Muscle of arm (tissue), 12 donors: ENCODE measurements around the gene DOLPP1. TPM values are rescaled to one million over a fixed set of nuclear protein-coding genes. Genes with fewer than 3 reads are reported as not detected.

Source experiments
- DNase-seq: peaks from one replicate; pipeline ENCODE4 v3.0.0-alpha.2; 2013
- polyA plus RNA-seq, 12 donors: library from polyadenylated mRNA; unstranded; fragments of 120-200 nt; gene quantifications; one replicate each; pipeline ENCODE4 v1.2.1, GENCODE V29; 2013; ENCODE audit not compliant: insufficient read length in 12 of 12

DOLPP1 gene
- polyA plus RNA-seq, 12 donors: 7.8 to 16.3 (median 10.1) TPM; not detected in 1

DNA sequence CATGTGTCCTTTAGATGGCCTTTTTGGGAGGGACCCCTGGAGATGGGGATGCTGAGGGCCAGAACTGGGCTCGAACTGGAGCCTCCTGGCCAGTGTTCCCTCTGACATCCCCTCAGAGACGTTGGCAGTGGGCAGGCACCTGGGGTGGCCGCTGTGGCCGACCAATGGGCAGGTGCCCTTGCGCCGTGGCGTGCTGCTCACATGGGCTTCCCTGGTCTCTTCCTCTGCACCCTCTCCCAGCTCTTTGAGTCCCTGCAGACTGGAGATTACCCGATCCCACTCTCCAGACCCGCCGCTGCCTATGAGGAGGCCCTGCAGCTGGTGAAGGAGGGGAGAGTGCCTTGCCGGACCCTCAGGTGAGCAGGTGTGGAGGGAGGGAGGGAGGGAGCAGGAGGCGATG, 19.9 kb upstream of the DOLPP1 start:
- DNase-seq: no peak

DNA sequence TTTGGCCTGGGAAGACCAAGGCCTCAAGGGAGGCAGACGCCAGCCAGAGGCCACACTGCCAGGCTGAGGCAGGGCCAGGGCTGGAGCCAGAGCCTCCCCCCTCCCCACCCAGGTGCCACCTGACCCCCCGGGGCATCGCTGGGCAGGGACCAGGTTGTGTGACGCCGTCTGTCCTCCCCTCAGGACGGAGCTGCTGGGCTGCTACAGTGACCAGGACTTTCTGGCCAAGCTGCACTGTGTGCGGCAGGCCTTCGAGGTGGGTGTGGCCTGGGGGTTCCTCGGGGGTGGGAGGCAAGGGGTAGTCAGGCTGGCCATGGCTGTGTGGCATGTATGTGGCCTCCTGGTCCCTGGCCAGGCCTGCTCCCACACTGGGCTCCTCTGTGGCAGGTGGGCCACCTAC, 17.9 kb upstream of the DOLPP1 start:
- no peak for DNase-seq

DNA sequence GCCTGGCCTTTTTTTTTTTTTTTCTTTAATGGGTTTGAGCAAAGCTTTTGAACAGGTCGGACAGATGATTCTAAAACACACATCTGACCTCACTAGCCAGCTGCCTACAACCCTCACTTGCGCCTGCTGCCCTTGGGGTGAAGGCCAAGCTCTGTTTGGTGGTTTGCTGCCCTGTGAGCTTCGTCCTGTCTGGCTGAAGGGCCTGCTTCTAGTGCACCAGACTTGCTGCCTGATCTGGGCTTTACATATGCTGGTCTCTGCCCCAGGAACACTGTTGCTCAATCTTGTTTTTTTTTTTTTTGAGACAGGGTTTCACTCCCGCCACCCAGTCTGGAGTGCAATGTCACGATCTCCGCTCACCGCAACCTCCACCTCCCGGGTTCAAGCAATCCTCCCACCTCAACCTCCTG, 16.4 kb upstream of the DOLPP1 start:
- no peak for DNase-seq

DNA sequence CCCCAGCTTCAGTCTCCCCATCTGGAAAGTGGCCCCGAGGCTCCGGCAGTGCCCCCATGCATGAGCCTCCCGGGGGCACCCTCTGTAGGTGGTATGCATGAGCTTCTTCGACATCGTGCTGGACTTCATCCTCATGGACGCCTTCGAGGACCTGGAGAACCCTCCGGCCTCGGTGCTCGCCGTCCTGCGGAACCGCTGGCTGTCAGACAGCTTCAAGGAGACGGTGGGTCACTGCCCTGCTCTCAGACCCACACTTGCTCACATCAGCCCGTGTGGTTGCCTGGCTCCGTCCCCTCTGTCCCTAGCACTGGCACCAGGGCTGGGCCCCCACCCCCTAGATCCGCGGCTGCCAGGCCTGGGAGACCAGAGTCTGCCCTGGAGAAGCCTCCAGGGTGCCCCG, 12.8 kb upstream of the DOLPP1 start:
- DNase-seq: no peak

DNA sequence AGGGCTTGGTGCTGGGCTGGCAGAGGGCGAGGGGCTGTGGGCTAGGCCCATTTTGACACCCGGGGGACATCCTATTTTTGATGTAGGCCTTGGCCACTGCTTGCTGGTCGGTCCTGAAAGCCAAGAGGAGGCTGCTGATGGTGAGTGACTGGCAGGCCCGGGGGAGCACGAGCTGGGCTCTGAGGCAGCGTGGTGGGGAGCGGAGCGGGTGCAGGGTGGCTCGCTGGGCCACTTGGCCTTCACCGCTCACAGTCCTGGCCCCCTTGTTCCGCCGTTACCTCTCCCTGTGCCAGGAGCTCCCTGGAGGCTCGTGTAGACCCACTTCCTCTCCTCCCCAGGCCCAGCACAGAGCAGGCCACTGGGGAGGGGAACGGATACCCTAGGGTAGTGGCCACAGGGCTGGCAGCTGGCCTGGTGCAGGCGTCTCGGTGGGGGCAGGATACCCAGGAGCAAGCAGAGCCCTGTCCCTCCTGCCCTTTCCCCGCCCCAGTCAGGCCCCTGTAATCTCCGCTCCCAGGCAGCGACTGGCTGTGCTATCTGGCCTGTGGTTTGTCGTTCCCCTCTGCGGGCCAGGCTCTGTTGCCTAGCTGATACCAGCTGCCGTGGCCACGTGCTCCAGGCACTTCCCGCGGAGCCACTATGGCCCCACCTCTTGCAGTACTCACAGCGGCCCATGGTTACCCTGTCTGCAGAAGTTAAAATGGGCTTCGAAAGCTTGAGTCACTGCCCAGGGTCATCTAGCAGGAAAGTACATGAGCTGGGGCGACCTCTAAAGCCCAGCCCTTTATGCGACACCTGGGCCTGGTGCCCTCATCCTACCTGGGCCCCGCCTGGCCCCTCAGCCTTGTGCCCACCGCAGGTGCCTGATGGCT, 11.7 kb upstream of the DOLPP1 start:
- DNase-seq: peak; percentile 15

DNA sequence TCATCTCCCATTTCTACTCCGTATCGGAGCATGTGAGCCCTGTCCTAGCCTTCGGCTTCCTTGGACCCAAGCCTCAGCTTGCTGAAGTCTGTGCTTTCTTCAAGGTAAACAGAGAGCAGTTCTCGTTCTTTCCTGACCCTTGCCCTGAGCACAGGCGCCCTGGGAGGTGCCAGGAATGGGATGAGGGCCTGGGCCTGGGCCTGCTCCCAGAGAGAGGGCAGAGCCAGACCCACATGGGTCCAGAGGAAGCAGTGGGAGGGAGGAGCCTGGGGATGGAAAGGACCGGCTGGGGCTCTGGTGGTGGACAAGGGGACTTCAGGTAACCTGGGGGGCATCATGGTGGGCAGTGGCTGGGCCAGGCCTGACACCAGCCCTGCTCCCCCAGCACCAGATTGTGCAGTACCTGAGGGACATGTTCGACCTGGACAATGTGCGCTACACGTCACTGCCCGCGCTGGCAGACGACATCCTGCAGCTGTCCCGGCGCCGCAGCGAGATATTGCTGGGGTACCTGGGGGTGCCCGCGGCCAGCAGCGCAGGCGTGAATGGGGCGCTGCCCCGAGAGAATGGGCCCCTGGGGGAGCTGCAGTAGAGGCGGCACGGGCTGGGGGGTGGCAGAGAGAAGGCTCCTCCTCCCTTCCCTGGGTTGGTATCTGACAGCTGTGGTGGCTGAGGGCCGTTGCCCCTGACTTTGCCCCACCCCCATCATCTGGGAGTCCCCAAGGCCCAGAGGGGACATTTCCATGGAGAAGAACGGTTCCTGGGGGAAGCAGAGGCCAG, 10.9 kb upstream of the DOLPP1 start:
- DNase-seq: no peak

DNA sequence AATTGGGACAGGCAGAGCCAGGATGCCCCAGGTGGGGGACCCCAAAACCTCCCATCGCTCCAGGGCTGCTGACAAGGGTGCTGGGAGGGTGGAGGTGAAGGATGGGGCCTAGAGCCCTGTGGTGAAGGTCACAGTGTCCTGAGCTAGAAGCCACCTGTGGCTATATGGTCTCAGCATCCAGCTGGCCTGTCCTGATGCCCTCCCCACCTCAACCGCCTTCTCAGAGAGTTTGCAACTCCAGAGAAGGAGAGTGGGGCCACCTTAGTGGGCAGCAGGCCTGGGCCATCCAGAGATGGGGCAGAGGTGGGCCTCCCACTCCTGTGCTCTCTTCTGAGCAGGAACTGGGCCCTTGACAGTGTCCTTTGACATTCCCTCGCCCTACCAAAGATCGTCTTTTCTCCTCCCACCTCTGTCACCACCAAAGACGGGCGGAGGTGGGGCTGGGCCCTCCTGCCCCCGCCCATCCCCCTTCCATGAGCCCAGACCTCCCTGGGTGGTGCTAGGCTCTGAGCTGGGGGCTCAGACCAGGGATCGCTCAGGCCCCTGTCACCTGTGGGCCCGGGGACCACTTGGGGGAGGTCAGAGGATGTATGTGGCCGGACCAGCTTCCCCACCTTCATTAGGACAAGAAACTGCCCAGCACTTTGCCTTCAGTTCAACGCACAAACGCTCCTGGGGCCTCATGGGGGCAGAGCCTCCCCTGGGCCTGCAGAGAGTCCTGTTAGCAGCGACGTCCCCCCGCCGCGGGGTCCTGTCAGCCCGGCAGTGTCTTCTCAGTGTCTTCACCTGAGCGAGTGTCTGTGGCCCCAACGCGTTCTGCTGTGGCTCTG, 10.0 kb upstream of the DOLPP1 start:
- no peak for DNase-seq

DNA sequence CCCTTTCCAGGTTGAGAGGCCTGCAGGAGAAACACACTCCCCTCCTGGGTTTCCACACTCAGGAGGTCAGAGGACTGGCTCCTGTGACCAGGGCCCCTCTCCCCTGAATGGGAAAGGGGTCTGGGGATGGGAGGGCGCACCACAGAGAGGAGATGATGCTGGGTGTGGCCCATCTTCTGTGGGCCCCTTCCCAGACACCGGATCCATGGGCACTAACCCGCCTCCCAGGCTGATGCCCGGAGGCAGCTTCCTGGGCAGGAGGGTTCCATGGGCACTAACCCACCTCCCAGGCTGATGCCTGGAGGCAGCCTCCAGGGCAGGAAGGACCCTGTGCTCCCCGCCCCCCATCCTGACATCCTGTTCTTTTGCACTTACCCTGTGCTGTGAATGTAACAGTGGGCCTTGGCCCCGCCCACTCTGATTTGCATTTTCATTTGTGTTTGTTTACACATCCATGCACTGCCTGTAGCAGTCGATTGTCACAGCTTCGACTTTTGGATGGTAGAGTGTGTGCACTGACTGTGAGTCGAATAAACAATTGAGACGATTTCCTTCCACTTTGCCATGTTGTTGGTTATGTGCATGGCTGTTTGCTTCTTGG, 9.3 kb upstream of the DOLPP1 start:
- no peak for DNase-seq

DNA sequence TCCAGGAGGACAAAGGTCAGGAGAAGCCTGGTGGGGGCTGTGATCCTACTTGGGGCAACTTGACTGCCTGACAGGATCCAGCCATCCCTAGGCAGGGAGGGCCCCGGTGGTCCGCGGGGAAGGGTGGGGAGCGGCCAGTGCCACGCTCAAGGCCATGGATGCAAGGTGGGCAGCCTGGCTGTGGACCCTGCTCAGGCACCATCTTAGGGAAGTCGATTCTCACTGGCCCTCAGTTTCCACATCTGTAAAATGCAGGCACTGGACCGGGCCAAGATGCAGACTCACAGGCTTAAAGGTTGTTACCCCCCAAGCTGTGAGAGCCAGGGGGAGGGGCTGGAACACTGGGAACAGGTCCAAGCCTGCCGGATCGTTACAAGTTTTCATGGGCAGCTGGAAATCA, 8.7 kb upstream of the DOLPP1 start:
- no peak for DNase-seq

DNA sequence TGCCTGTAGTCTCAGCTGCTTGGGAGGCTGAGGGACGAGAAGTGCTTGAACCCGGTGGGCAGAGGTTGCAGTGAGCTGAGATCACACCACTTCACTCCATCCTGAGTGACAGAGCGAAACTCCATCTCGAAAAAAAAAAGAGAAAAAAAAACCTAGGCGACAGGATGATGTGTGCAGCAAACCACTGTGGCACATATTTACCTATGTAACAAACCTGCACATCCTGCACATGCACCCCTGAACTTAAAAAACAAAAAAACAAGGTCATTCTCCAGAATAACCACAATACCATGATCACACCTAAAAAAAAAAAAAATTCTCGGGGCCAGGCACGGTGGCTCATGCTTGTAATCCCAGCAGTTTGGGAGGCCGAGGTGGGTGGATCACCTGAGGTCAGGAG, 7.5 kb upstream of the DOLPP1 start:
- no peak for DNase-seq

DNA sequence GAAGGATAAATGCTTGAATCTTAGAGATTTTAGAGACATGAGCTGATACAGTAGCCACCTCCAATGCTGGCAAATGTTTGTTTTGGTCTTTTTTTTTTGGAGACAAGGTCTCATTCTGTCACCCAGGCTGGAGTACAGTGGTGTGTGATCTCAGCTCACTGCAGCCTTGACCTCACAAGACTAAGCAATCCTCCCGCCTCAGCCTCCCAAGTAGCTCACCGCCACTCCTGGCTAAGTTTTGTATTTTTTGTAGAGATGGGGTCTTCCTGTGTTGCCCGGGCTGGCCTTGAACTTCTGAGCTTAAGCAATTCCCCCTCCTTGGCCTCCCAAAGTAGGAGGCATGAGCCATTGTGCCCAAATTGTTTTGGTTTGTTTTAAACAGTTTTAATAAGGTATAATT, 6.8 kb upstream of the DOLPP1 start:
- DNase-seq: no peak

DNA sequence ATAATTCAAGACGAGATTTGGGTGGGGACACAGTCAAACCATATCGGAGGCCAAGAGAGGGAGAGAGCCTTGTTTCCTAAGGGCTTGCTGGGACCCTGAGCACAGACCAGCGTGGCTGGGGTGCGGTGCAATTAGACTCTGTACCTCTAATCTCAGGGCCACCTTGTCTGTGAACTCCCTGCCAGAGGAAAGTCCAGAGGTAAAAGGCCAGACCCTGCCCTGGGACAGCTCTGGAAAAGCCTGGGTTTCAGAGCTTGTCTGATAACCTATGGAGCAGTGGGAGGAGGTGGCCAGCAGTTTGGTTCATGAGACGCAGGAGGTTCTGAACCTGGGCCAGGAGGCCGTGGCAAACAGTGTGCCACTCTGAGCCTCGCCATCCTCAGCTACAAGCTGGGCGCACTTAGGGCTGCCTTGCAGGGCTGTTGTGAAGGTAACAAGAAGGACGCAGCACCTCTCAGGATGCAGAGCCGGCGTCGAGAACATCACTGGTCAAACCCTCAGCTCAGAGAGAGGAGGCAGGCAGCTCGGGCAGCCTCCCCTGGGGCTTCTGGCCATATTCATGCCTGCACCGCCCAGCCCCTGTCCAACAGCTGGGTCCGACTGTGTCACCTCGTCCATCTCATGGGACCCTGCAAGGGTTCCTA, 4.8 kb upstream of the DOLPP1 start:
- no peak for DNase-seq

DNA sequence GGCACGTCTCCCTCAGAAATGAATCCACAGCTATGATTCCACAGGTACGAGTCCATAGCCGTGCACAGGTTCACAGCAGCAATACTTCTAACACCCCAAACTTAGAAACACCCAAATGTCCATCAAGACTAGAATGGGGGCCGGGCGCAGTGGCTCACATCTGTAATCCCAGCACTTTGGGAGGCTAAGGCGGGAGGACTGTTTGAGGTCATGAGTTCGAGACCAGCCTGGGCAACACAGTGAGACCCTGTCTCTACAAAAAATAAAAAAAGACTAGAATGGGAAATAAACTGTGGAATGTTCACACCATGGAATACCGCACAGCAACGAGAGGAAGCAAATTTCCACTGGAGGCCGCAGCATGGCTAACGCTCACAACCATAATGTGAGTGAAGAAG, 4.3 kb upstream of the DOLPP1 start:
- no peak for DNase-seq

DNA sequence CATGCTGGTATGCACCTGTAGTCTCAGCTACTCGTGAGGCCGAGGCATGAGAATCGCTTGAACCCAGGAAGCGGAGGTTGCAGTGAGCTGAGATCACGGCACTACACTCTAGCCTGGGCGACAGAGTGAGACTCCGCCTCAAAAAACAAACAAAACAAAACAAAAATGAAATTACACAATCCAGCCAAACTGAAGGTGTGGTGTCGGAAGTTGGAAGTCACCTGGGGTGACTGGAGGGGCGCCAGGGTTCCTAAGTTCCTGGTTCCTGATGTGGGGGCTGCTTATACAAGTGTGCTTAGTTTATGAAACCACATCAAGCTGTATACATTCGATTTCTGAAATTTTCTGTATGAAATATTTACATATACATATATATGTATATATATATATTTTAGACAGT, 3.7 kb upstream of the DOLPP1 start:
- no peak for DNase-seq

DNA sequence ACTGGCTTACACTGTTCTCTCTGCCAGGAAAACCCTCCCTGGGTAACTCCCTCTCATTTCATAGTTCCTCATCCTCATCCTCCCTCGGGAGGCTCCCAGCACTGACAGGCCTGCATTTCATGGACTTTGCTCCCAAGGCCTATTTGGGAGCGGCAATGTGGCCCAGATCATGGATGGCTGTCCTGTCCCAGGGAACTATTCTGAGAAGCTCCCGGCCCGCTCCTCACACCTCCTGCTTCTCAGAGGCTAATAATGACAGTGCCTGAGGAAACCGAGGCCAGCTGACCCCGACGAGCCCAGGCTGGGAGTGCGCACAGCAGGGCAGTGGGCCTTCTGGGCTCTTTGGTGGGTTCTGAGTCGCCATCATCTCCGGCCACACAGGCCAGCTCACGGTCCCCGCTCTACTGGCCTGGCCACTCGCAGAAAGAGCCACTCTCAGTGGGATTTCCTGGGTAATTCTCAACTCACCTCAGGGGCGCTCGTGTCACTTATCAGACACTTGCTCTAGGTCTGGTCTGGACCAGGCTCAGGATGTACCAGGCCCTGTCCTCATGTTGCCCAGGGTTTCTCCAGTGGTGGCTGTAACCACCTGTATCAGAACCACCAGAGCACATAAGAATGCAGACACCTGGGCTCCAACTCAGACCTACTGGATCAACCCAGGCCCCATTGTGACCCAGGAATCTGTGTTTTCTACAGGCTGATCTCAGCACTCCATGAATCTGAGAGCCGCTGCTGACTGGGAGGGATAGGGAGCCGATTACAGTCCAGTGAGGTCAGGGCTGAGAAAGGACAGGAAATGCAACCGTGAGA, 2.0 kb upstream of the DOLPP1 start:
- DNase-seq: no peak

DNA sequence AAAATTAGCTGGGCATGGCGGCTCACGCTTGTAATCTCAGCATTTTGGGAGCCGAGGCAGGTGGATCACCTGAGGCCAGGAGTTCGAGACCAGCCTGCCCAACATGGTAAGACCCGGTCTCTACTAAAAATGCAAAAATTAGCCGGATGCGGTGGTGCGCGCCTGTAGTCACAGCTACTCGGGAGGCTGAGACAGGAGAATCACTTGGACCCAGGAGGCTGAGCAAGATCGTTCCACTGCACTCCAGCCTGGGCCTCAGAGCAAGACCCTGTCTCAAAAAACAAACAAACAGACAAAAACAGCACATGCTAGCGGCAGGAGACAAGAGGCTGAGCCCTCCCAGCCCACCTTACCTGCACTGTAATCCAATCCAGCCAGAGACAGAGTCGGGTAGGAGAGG, 1.1 kb upstream of the DOLPP1 start:
- DNase-seq: no peak

DNA sequence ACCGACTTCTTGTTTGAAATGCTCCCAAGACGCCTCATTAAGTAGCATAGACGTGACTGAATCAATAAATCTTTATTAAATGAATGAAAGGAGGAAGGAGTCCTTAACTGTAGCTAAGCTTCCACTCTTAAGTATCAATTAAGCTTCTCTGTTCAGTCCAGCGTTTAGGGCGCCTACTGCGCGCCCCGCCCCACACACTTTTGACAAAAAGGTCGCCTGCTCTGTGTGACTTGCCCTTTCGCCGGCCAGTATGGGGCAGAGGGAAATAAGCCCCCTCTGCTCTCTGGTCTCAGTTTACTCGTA, 662 bp upstream of the DOLPP1 start:
- DNase-seq: no peak

DNA sequence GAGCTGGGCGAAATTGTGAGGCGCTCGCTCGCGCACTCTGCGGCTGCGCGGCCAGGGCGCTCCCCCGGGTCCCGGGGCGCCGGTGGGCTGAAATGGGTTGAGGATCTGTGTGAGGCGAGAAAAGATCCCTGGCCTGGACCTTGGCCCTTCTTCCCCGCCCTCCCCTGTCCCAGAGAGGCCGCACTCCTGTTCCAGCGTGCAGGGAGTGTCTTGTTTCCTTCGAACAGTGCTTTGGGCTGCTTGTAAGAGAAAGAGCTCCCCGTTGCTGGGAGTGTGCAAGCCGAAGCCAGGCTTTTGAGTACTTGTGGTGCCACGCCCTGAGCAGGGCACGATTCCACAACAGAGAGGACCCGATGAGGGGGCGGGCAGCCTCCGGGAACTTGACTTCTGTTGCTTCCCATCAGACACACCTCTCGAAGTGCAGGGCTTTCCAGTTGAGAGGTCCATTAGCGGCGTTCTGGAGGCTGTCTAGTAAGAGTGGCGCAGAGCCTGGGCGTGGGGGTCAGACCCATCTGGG, 535 bp downstream of the DOLPP1 start:
- DNase-seq: no peak

DNA sequence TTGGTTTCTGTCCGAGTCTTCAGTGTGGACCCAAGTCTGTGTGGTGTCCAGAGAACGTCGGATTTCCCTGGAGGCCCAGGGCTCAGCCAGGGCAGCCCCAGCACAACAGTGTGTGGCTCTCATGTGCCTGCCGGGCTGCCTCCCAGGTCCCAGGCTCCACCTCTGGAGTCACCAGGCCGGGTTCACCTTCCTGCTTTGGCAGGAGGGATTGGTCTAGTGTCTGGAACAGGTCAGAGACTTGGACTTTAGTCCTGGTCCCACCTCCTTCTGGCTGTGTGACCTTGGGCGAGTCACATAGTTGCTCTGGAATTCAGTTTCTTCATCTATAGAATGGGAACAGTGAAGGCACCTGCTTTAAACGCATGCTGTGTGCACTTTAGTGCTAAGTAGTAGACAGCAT, 3.2 kb downstream of the DOLPP1 start:
- no peak for DNase-seq

DNA sequence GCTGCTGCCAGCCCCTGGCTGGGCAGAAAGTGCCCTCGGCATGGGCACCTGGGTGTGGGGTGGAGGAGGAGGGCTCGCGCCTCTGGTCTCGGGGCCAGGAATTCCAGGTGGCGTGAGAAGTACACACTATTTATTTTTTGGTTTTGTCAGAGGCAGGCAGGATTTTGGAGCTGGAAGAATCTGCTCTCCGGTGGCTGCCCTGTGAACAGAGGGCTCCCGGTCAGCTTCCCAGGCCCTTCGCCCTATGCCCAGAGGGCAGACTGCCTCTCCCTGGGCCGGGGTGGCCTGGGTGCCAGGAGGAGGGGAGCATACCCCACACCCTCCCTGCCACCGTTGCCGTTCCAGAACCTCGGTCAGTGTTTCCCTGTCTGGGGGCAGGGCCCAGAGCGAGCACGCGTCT, 8.3 kb downstream of the DOLPP1 start:
- no peak for DNase-seq
